GM19025 (cell line): ENCODE data around the gene UMODL1.

ENCODE experiments used
- ATAC-seq: cut with Tn5 transposase; IDR thresholded peaks from one replicate; pipeline ENCODE4 v1.9.1; 2021; ENCODE audit warnings: mild to moderate bottlenecking, low read depth, moderate library complexity; ENCODE audit not compliant: unreplicated experiment

UMODL1 gene

GRCh38 chr21:42183374-42184266 is 112.5 kb downstream of the UMODL1 start:
- ATAC-seq, result no peak

- no peak for ATAC-seq
Observed at GRCh38 chr21:42186591-42186990, 115.5 kb downstream of the UMODL1 start.

- ATAC-seq, result peak; percentile 99
Observed at GRCh38 chr21:42187976-42188653, 117.0 kb downstream of the UMODL1 start.

GRCh38 chr21:42188663-42189062 is 117.5 kb downstream of the UMODL1 start:
- ATAC-seq, result no peak

GRCh38 chr21:42189431-42189830 is 118.3 kb downstream of the UMODL1 start:
- no peak for ATAC-seq

GRCh38 chr21:42189860-42190485 is 118.9 kb downstream of the UMODL1 start:
- ATAC-seq, result no peak

GRCh38 chr21:42190486-42190863 is 119.4 kb downstream of the UMODL1 start:
- no peak for ATAC-seq

- ATAC-seq, result no peak
Observed at GRCh38 chr21:42191064-42191463, 119.9 kb downstream of the UMODL1 start.

- ATAC-seq, result no peak
Observed at GRCh38 chr21:42191696-42192595, 120.8 kb downstream of the UMODL1 start.
